GM21423 (cell line): ENCODE results near the gene MMP1.
A peak's percentile ranks its signal among the peaks of the same experiment; 100 is the strongest.

Experiments used
- ATAC-seq: cut with Tn5 transposase; IDR thresholded peaks from one replicate; pipeline ENCODE4 v1.9.1; 2021; ENCODE audit warnings: mild to moderate bottlenecking, moderate library complexity; ENCODE audit not compliant: unreplicated experiment

MMP1 gene

GRCh38 chr11:102798012-102798746, at the start of gene MMP1:
TSS of gene MMP1 (minus strand) at chr11:102798160. CDS start at chr11:102798092, 68 bp downstream.
- no peak for ATAC-seq

DNA sequence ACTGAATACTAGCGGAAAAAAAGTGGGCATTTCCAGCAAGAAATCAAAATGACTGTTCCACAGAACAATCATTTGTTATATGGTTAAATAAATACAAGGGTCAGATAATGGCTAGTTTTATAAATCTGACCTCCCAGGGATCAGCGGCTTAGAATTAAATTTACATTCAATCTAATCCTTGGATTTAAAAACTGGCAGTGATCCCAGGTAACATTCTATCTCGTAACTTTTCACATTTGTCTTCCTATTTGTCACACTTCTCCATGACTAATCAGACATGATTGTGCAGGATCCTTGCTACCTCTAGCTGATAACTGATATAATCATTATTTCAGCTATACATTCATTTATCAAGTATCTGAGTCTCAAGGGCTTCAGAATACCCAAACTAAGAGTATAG, 48.3 kb upstream of the MMP1 start:
- ATAC-seq = no peak

DNA sequence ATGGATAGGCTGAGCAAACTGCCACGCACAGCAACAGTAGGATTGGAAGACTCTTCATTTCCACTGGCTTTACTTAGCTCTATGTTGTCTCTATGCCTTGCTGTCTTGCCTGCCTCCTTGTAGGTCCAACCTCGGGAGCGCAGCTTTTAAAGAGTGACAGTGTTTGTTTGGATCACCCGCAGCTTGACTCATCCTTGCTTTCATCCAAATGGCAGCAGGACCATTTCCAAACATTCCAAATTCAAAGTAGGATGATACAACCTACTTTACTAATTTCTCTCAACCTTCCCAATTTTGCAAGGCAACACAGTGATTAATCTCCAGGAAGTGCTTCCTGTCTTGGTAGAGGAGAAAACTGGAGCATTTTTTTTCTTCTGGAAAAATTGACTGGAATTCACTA, 45.5 kb upstream of the MMP1 start, which contains the start of gene MMP3:
Gene MMP3, minus strand, starts transcription at position 121 of the 400 bp plus-strand sequence. Its CDS starts 63 bp downstream, at position 58.
- no peak for ATAC-seq

- no peak for ATAC-seq
Observed at GRCh38 chr11:102842930-102843329, 45.0 kb upstream of the MMP1 start.

- no peak for ATAC-seq
Observed at GRCh38 chr11:102840018-102840417, 42.1 kb upstream of the MMP1 start.

DNA sequence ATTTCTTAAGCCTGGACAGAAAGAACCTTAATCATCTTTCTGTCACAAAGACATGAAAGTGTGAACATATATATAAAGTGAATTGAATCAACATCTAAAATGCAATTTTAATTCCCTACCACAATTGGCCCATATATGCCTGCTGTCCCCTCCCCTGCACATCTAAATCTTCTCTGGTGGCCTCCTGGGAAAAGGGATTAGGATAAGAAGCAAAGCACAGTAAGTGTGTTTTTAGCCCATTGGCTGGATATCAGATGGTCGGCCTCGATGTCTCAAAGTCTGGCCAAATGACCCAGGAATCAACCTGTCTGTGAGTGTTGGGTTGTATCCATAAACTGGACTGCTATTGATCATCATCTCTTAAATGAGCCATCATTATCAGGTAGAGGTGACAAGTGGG, 39.7 kb upstream of the MMP1 start:
- ATAC-seq = no peak

GRCh38 chr11:102837156-102837555, 39.2 kb upstream of the MMP1 start:
- no peak for ATAC-seq

GRCh38 chr11:102836290-102836875, 38.4 kb upstream of the MMP1 start:
- no peak for ATAC-seq

- no peak for ATAC-seq
Observed at GRCh38 chr11:102833731-102834130, 35.8 kb upstream of the MMP1 start.

- ATAC-seq = no peak
Observed at GRCh38 chr11:102832612-102833011, 34.7 kb upstream of the MMP1 start.

- peak; percentile 60 for ATAC-seq
Observed at GRCh38 chr11:102831489-102832440, 33.8 kb upstream of the MMP1 start.

DNA sequence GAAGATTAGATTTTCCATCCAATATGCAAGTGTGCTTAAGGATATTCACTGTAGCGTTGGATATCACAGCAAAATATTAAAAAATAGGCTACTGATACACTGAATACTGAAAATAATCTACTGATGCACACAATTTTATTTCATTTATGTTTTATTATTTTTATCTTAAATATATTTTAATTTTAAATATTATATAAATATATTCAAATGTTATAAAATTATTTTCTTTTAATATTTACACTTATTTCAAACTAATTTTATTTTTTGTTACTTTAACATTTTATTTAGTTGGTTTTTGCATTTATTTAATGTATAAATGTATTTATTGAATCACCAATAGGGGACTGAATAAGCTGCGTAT, 33.1 kb upstream of the MMP1 start:
- ATAC-seq = no peak

DNA sequence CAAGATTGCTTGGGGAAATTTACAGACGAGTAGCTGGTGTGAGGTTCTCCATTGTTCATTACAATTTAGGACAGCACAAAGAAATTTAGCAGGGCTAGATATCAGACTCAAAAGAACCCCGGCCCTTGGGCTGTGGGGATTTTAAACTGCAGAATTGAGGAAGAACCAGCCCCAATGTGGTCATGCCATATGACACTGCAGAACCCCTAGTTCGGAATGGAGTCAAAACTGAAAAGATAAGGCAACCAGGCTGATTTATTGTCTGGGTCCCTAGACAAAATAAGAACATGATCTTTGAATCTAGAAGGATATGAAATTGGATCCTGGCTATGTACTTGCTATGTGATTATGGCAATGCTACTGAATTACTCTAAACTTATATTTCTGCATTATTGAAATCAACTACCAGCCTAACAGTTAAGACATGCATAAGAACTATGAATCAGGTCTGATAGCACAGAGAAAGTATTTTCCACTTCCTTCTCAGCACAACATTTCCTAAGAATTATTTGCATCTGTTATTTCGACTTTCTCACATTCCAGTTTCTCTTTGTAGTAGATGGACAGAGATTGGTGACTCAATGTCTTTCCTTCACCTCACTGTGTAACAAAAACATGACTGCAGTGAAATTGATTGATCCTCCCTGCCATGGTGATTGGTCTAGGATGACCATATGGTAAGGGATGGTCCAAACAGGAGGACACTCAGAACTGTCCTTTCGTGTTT, 32.2 kb upstream of the MMP1 start:
- ATAC-seq = no peak

DNA sequence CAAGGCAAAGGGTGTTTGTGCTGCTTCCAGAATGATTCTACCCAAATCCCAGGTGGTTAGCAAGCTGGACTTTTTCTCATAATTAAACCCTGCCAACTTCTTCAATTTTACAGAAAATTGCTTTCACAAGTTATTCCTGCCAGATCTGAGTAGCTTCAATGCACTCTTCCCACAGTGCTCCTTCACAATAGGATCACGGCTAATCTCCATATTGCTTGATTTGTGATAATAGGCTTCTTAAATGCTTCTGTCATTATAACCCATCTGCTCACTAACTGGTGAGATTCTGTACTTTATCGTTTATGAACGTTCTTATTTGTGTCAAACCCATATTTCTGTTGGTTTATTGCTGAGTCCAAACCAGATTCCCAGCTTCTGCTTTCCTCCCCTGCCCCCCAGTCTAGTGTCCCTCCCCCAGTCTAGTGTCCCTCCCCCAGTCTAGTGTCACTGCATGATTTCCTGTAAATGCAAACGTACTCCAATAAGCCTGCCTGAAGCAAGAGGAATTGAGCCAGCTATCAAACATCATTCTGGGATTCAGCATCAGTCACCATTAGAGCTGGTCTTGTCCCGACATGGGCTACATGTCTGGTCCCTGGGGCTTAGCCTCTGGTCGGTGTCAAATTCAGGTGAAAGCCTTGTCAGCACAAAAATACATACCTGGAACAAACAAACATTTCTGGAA, 31.5 kb upstream of the MMP1 start:
- no peak for ATAC-seq

DNA sequence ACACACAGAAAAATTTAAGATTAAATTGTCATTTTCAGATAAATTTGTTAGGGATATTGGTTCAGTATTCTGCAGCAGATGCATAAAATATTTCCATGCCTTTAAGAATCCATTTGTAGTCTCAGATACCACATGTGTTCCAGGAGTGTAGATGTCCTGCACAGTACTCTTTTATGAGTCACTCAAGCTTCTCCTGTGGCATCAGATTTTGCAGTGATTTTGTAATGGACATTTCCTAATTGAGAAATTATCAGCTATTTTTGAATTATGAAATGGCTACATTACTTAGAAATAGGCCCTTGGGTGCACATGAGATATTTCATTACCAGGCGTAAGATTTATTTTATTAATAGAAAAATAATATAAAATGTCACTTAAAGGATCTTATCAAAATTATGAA, 26.6 kb upstream of the MMP1 start:
- ATAC-seq = no peak

DNA sequence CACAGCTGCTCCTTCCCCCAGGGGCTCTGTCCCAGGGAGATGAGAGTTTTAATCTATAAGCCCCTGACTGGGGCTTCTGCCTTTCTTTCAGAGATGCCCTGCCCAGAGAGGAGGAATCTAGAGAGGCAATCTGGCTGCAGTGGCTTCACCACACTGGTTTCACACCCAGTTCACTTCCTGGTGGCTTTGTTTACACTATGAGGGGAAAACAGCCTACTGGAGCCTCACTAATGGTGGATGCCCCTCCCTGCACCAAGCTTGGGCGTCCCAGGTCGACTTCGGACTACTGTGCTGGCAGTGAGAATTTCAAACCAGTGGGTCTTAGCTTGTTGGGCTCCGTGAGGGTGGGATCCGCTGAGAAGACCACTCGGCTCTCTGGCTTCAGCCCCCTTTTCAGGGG, 21.5 kb upstream of the MMP1 start:
- no peak for ATAC-seq

DNA sequence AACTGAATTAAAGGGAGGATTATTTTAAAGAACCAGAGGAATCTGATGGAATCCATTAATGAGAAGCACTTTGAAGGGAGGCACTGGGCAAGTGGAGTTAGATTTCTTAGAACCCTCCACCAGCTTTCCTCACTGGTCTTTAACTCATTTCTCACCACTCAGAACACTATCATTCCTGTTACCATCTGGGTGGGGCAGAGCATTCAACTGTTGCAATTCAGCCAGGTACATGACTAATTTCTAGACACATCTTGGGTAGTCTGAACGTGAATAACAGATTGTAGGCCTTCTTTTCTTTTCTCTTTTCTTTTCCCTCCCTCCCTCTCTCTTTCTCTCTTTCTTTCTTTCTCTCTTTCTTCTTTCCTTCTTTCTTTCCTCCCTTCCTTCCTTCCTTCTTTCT, 15.5 kb upstream of the MMP1 start:
- ATAC-seq = no peak

DNA sequence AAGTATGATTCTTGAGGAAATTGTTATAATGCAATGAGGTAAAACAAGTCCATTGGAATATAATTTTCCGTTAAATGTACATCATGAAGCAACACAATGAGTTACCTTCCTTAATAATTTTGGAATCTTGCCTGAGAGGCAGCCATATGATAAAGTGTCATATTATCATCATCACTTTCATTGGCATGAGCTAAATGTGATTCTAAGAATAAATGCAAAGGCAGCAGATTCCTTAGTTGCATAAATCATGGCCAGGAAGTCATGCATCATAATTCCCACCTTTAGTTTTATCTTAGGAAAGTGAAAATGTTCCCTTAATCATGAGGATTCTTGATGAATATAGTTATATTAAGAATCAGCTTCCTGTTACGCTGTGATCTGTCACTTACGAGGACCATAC, 14.2 kb upstream of the MMP1 start:
- ATAC-seq = no peak

GRCh38 chr11:102810950-102811660, 13.1 kb upstream of the MMP1 start:
- no peak for ATAC-seq

GRCh38 chr11:102809971-102810370, 12.0 kb upstream of the MMP1 start:
- no peak for ATAC-seq
